Gastrocnemius medialis (tissue), 4 donors: ENCODE measurements around the gene NQO2. TPM values are rescaled to one million over a fixed set of nuclear protein-coding genes. Genes with fewer than 3 reads are reported as not detected.
"Not testable (repeated sequence)": the region's sequence is repeated elsewhere in the genome, so short reads cannot be mapped to it uniquely, and the experiment has no call there.

Source experiments
- ATAC-seq, 2 donors: fragments of 150-250 bp; one replicate each; pipeline ENCODE4 v1.9.1; 2016
- DNase-seq, 2 donors: peaks; one replicate each; pipeline ENCODE4 v3.0.0-alpha.2; 2019
- H3K27ac ChIP-seq, 4 donors: fragments of 200-600 bp; sonication (generic); 1 replicate in 1 of 4; 2 replicates in 3 of 4; pipeline ENCODE4 v1.5.1; 2016 to 2018; ENCODE audit warnings: mild to moderate bottlenecking in 2 of 4, moderate library complexity in 1 of 4
- H3K27me3 ChIP-seq, 3 donors: fragments of 200-600 bp; sonication (generic) in 2 of 3; 1 replicate in 1 of 3; 2 replicates in 2 of 3; pipeline versions ENCODE4 v1.5.1 to v1.6.0; 2016 to 2019; ENCODE audit warnings: mild to moderate bottlenecking in 1 of 3, moderate library complexity in 1 of 3
- H3K36me3 ChIP-seq, 2 donors: fragments of 200-600 bp; sonication (generic) in 1 of 2; one replicate each; pipeline ENCODE4 v1.5.1; 2017 to 2018
- H3K4me1 ChIP-seq, 2 donors: fragments of 200-600 bp; sonication (generic) in 1 of 2; one replicate each; pipeline ENCODE4 v1.5.1; 2016 to 2017; ENCODE audit warnings: mild to moderate bottlenecking in 2 of 2
- H3K4me3 ChIP-seq, 4 donors: fragments of 200-600 bp; sonication (generic) in 3 of 4; 1 replicate in 1 of 4; 2 replicates in 3 of 4; pipeline ENCODE4 v1.5.1; 2016 to 2019; ENCODE audit warnings: mild to moderate bottlenecking in 2 of 4
- H3K9me3 ChIP-seq, 3 donors: fragments of 200-600 bp; sonication (generic) in 2 of 3; 1 replicate in 1 of 3; 2 replicates in 2 of 3; pipeline ENCODE4 v1.5.1; 2016 to 2019
- CTCF ChIP-seq, 5 experiments: fragments of 450-650 bp in 3 of 5; fragments of 200-600 bp in 2 of 5; sonication (generic) in 2 of 5; IDR thresholded peaks in 4 of 5; conservative IDR thresholded peaks in 1 of 5; 1 replicate in 4 of 5; 2 replicates in 1 of 5; pipeline ENCODE4 v1.5.1; 2016 to 2019; ENCODE audit warnings: antibody characterized with exemption in 5 of 5, mild to moderate bottlenecking in 3 of 5, moderate library complexity in 3 of 5
- POLR2A ChIP-seq, 2 donors: fragments of 450-650 bp; IDR thresholded peaks; one replicate each; pipeline ENCODE4 v1.6.1; 2017; ENCODE audit warnings: antibody characterized with exemption in 2 of 2, mild to moderate bottlenecking in 2 of 2, moderate library complexity in 2 of 2
- in situ Hi-C, 4 donors: fragments of 200-750 bp; cut with MboI; loops; one replicate each; pipeline versions ENCODE4 v1.15.0 to v1.8.0; 2017; ENCODE audit warnings: low sequenced_read_pairs in 4 of 4
- intact Hi-C: fragments of 100-400 bp; cut with DNase I; formaldehyde crosslinking; loops from one replicate; pipeline ENCODE4 v1.15.1; 2023; ENCODE audit warnings: low total_unique reads
- total RNA-seq, 4 donors: library from RNA; depleted of rRNA; stranded (reverse); fragments of >200 nt; gene quantifications; one replicate each; pipeline versions ENCODE4 v1.1.0 to v1.2.3, GENCODE V29; 2016

NQO2 gene
- total RNA-seq, 4 donors from 2014 or later: 46.7 to 94.5 (median 60.3) TPM

- intact Hi-C loops: no loop called here
- Histone ChIP-seq H3K27me3 (no peaks in the 10 kb centered on the region), H3K9me3 (no peaks in the 10 kb centered on the region), H3K4me1 (peaks cover 22 to 23% of the 10 kb centered on the region in 2 donors), H3K36me3 (no peaks in the 10 kb centered on the region), H3K4me3 (no peak overlapping the region), H3K27ac (peak overlapping the region in 1 of 4 donors; percentile 95)
- TF ChIP-seq POLR2A (IDR thresholded peaks at IDR 0.05): no peak
- ATAC-seq (no peak), DNase-seq (no peak)
- in situ Hi-C loops: no loop called here
Observed at GRCh38 chr6:3026791-3027626, 27.3 kb downstream of the NQO2 start.

DNA sequence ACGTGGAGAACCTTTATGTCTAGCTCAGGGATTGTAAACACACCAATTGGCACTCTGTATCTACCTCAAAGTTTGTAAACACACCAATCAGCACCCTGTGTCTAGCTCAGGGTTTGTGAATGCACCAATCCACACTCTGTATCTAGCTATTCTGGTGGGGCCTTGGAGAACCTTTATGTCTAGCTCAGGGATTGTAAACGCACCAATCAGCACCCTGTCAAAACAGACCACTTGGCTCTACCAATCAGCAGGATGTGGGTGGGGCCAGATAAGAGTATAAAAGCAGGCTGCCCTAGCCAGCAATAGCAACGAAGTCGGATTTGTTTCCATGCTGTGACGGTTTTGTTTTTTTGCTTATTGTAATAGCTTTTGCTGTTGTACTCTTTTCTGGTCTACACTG is 28.5 kb downstream of the NQO2 start:
- H3K4me1 ChIP-seq: peaks cover 16 to 19% of the 10 kb centered on the region in 2 donors
- ATAC-seq, in situ Hi-C loops, H3K27me3 ChIP-seq, intact Hi-C loops, H3K36me3 ChIP-seq, H3K27ac ChIP-seq, H3K9me3 ChIP-seq, DNase-seq, H3K4me3 ChIP-seq: not testable (repeated sequence)

- in situ Hi-C loops (no loop called here), intact Hi-C loops (no loop called here)
- Histone ChIP-seq H3K36me3 (no peaks in the 10 kb centered on the region), H3K4me1 (no peaks in the 10 kb centered on the region), H3K4me3 (no peak overlapping the region), H3K27me3 (no peaks in the 10 kb centered on the region), H3K9me3 (no peaks in the 10 kb centered on the region), H3K27ac (no peak overlapping the region)
- ATAC-seq: no peak
- TF ChIP-seq CTCF (IDR thresholded peaks at IDR 0.05 in 4 of 5, conservative IDR thresholded peaks at IDR 0.05 in 1 of 5) (no peak), POLR2A (IDR thresholded peaks at IDR 0.05) (no peak)
- DNase-seq: no peak
Observed at GRCh38 chr6:3031857-3032640, 32.4 kb downstream of the NQO2 start.

GRCh38 chr6:3032986-3033385 is 33.3 kb downstream of the NQO2 start:
- DNase-seq (no peak), ATAC-seq (no peak)
- H3K27ac ChIP-seq: no peak overlapping the region
- H3K4me3 ChIP-seq: no peak overlapping the region
- in situ Hi-C loops: no loop called here
- H3K4me1 ChIP-seq: no peaks in the 10 kb centered on the region
- intact Hi-C loops: no loop called here
- no peaks in the 10 kb centered on the region for H3K36me3 ChIP-seq
- no peaks in the 10 kb centered on the region for H3K9me3 ChIP-seq
- no peaks in the 10 kb centered on the region for H3K27me3 ChIP-seq
- TF ChIP-seq POLR2A (IDR thresholded peaks at IDR 0.05) (no peak), CTCF (IDR thresholded peaks at IDR 0.05 in 4 of 5, conservative IDR thresholded peaks at IDR 0.05 in 1 of 5) (no peak)

- no peak overlapping the region for H3K27ac ChIP-seq
- no peaks in the 10 kb centered on the region for H3K9me3 ChIP-seq
- H3K4me1 ChIP-seq: no peaks in the 10 kb centered on the region
- no peaks in the 10 kb centered on the region for H3K36me3 ChIP-seq
- in situ Hi-C loops: no loop called here
- ATAC-seq (no peak), DNase-seq (no peak)
- no peak overlapping the region for H3K4me3 ChIP-seq
- H3K27me3 ChIP-seq: no peaks in the 10 kb centered on the region
- intact Hi-C loops: no loop called here
- no peak for TF ChIP-seq CTCF (IDR thresholded peaks at IDR 0.05 in 4 of 5, conservative IDR thresholded peaks at IDR 0.05 in 1 of 5)
Observed at GRCh38 chr6:3033652-3034051, 34.0 kb downstream of the NQO2 start.
